GM19438 (cell line): ENCODE results near the gene CMPK2.
"Not testable (repeated sequence)": the region's sequence is repeated elsewhere in the genome, so short reads cannot be mapped to it uniquely, and the experiment has no call there.

Source experiments
- ATAC-seq: cut with Tn5 transposase; IDR thresholded peaks from one replicate; pipeline ENCODE4 v1.9.1; 2021; ENCODE audit warnings: low read depth; ENCODE audit not compliant: unreplicated experiment

Gene CMPK2, protein sequence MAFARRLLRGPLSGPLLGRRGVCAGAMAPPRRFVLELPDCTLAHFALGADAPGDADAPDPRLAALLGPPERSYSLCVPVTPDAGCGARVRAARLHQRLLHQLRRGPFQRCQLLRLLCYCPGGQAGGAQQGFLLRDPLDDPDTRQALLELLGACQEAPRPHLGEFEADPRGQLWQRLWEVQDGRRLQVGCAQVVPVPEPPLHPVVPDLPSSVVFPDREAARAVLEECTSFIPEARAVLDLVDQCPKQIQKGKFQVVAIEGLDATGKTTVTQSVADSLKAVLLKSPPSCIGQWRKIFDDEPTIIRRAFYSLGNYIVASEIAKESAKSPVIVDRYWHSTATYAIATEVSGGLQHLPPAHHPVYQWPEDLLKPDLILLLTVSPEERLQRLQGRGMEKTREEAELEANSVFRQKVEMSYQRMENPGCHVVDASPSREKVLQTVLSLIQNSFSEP

DNA sequence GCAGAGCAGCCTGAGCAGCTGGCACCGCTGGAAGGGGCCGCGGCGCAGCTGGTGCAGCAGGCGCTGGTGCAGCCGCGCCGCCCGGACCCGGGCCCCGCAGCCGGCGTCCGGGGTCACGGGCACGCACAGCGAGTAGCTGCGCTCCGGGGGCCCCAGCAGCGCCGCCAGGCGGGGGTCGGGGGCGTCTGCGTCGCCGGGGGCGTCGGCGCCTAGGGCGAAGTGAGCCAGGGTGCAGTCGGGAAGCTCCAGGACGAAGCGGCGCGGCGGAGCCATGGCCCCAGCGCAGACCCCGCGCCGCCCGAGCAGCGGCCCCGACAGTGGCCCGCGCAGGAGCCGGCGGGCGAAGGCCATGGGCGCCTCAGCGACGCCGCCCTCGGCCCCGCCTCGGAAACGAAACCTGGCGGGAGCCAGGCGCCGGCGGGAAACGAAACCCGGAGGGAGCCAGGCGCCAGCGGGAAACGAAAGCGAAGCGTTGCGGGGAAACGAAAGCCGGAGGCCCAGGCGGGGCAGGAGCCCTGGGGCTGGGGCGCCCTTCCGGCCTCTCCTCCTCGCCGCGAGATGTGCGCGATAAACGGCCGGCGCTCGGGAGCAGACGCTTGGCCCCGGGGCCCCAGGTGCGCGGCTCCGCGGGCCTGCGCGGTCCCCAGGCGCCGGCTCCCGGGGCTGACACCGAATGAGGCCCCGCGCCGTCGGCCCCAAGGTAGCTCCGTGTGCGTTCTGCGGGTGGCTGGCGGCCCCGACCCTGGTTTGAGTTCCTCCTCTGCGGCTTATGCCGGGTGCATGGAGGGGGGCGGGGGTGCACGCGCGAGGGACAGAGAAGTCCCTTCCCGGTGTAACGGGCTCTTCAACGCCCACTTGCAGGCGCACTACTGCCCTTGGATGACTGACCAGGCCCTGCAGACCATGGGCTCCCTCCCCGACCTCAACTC is at the start of gene CMPK2:
TSS of gene CMPK2 (minus strand) at position 562 of the 929 bp plus-strand sequence. CDS start at position 351, 211 bp downstream.
- ATAC-seq, result peak; percentile 77

DNA sequence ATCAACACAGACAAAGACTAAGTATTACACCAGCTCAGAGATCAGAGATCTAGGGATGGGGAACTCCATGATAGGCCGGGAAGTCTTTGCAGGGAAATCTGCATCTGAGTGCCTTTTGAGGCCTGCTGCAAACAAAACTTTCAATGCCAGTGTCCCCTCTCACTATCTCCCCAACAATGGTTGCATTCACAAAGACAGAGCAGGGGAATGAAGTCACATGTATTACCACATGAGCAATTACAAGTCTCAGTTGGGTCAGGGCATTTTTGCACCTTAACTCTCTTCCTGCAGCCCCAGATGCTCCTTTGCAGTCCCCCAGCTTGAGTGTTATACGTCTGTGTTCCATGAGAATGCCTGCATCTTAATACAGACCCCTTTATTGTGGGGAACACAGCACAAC is 49.7 kb upstream of the CMPK2 start:
- no peak for ATAC-seq

DNA sequence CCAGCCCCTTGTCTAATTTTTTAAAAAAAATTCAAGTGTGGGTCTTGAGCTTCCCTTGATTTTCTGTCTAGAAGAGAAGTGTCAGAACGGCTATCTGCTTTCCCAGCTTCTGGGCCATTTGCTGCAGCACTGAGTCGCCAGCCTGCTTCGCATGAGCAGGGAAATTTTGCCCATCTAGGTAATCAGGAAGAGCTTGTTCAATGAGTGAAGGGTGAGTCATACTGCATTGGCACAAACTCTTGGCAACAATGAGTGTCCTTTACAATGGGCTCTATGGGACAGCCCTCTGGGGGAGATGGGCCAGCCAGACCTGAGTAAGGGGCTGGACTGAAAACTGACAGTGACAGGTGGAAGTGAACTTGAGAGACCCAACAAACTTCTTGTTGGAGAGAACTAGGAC is 49.1 kb upstream of the CMPK2 start:
- no peak for ATAC-seq

DNA sequence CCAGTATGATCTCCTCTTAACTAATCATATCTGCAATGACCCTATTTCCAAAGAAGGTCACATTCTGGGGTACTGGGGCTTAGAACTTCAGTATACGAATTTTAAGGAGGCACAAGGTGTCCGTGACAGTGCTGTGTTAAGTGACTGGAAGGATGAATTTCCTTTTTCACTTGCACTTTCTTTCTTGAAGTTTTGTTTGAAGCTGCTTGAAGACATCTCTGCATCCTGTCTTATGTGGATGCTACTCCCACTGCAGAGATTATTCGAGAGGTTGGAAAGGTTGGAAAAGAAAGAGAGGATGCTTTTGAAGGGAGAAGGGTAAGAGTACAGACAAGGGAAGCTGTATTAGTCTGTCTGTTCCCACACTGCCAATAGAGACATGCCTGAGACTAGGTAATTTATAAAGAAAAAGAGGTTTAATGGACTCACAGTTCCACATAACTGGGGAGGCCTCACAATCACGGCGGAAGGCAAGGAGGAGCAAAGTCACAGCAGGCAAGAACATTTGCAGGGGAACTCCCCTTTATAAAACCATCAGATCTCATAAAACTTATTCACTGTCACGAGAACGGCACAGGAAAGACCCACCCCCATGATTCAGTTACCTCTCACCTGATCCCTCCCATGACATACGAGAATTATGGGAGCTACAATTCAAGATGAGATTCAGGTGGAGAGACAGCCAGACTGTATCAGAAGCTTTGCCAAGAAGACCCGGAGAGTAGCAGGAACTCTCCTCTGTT is 47.9 kb upstream of the CMPK2 start:
- no peak for ATAC-seq

DNA sequence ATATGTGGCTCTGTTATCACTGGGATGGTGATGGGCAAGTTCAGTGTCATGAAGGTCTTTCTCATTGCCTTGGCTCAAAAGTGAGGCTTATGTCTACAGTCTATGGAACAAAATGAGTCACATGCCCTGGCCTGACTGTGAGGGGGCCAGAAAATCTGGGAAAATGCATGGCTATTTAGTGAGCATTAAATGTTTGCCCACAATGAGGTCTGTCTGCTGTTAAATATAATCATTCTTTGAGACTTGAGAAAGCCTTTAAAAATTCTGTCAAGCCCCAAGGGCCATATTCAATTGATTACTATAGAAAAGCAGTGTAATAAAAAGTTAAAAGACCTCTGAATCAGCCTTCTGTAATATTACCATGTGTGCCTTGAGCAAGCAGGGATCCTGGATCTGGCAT is 46.0 kb upstream of the CMPK2 start:
- no peak for ATAC-seq

DNA sequence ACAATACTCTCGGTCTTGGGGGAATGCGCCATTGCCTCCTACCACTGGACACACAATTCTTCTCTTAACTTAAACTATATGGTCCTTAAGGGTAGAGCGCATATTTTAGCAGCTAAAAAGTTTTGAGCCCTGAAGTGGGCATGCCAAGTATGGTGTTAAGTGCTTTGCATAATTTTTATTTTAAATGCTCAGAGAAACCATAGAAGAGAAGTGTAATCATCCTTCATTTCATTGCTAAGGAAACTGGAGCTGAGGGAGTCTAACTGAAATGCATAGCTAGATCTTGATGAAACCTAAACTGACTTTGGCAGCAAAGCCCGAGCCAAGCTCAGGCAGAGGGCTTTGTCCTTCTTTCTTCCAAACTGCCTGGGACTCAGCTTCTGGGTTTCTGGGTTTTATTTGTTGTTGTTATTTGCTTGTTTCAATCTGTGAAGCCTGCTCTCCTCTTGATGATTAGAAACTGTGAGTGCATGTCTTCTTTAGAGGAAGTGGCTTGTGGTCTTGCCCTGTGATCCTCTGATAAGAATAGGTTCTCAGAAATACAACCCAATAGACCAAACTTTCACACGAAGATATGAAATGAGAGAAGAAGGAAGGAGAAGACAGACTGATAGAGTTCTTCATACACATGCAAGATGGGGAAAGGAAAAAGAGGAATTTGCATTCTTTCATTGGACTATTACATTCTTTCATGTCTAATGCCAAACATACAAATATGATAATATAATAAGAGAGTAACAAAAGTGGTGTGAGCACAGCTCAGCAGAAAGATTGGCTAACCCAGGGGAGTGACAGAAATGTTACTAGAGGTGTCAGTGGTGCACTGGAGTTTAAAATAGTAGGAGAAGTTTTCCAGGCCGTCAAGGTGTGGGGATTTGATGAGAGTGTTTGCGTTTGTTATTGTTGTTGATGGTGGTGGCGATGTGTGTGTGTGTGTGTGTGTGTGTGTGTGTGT is 44.0 kb upstream of the CMPK2 start:
- peak; percentile 97 for ATAC-seq

DNA sequence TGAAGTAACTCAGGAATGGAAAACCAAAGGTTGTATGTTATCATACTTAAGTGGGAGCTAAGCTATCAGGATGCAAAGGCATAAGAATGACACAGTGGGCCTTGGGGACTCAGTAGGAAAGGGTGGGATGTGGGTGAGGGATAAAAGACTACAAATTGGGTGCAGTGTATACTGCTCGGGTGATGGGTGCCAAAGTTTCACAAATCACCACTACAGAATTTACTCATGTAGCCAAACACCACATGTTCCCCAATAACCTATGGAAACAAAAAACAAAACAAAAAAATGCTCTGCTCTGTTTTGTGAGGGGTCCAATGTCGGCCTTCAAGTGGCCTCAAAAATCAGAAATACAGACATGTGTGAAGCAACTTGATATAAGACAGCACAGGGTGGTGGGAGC is 42.6 kb upstream of the CMPK2 start:
- ATAC-seq, result no peak

DNA sequence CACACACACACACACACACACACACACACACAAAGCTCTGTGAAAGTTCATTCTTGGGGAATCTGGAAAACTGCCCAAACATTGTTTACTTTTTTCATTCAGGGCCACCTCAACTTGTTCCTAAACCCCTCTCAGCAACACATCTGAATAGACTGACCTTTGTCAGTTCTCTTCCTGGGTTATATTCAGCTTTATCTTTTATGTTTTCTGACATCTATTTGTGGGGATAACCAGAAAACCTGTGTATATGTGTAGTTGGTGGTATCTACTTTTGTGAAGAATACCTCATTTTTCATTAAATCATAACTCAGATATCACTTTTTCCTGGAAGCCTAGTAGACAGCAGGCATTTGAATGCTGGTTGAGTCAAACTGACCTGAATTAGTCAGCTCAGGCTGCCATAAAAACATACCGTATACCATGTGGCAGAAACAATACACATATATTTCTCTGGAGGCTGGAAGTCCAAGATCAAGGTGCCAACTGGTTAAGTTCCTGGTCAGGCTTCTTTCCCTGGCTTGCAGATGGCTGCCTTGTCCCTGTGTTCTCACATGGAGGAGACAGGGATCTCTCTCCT is 40.5 kb upstream of the CMPK2 start:
- ATAC-seq, result no peak

DNA sequence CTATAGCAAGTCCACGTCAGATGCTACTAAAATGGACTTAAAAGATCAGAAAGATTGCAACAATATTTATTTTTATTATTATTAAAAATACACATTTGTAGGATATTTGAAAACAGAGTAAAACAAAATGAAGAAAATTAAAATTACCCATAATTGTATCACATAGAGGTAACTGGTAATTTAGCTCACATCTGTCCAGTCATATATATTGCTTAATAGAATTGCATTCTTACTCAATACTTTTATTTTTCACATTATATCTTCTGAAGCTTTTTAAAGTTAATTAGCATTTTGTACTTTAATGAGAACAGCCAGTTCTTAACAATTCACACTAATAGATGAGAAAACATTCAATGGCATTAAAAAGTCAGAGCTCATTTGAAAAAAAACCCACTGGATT is 40.0 kb upstream of the CMPK2 start:
- no peak for ATAC-seq

DNA sequence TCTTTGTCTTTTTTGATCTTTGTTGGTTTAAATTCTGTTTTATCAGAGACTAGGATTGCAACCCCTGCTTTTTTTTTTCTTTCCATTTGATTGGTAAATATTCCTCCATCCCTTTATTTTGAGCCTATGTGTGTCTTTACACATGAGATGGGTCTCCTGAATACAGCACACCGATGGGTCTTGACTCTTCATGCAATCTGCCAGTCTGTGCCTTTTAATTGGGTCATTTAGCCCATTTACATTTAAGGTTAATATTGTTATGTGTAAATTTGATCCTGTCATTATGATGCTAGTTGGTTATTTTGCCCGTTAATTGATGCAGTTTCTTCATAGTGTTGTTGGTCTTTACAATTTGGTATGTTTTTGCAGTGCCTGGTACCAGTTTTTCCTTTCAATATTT is 36.9 kb upstream of the CMPK2 start:
- ATAC-seq, result not testable (repeated sequence)

DNA sequence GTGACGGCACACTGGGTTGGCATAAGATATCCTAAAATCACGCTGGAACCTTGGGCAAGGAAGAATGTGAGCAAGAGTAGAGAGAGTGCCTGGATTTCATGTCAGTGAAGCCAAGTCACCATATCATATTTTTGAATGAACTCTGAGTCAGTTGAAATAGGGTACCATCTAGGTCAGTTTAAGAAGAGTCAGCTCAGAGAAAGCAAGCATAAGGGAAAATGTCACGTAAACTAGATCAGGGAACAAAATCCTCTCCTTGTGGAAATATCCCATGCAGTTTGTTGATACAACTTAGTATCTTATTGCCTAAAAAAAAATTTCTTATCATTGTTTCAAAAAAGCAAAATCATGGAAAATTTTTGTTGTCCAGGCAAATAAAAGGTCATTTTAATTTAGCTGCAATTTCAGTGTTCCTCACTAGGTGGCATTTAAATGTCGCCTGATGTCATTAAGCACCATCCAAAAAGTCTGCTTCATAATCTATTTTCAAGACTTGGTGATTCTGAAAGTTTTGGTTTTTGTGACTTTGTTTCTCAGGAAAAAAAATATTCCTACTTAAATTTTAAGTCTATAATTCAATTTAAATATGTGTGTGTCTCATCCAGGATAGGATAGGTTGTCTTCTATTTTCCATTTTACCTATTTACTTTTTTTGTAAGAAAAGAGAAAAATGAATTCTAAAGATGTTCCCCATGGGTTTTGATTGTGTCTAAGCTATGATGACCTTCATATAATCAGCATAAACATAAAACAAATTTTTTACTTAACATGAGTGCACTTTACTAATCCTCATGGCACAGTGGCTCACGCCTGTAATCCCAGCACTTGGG is 31.4 kb upstream of the CMPK2 start:
- no peak for ATAC-seq

DNA sequence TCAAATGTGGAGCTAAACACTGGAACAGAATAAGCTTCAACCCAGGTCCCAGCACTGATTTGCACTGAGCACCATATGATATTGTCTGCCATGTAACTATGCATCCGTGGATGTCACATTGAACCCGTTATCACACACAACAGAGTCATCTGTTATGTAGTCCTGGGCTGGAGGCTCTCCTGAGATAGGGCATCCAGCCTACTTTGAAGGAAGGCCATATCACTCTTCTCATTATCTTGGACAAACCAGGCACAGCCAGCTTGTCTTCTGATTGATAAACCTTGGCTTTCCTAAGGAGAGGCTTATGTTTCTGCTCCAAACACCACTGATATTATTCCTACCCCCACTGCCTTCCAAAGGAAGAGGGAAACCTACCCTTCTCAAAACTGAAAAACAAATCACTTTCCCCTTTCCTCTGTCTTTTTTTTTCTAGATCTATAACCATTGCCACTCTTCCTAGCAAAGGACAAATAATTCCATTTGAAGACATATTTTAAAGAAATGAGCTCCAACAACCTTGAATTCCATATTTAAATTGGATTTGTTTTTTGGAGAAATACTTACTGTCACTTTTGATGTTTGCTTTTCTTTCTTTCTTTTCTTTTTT is 28.3 kb upstream of the CMPK2 start:
- ATAC-seq, result no peak

DNA sequence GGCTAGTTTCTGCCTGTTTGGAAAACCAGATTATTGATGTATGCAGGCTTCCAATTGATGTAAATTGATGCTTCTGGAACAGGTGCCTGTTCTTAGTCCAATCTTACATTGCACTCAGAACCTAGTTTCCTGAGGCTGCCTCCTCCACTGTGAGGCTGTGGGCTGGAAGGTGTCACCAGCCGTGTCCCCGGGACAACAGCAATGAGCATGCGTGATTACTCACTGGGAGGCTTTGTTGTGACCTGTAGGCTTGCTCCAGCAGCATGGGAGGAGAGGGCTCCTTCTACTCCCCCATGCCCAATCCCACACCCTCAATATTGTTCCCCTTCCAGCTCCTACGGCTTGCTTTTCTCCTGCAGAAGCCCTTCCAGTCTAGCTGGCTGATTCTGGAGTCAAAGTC is 23.0 kb upstream of the CMPK2 start:
- no peak for ATAC-seq

DNA sequence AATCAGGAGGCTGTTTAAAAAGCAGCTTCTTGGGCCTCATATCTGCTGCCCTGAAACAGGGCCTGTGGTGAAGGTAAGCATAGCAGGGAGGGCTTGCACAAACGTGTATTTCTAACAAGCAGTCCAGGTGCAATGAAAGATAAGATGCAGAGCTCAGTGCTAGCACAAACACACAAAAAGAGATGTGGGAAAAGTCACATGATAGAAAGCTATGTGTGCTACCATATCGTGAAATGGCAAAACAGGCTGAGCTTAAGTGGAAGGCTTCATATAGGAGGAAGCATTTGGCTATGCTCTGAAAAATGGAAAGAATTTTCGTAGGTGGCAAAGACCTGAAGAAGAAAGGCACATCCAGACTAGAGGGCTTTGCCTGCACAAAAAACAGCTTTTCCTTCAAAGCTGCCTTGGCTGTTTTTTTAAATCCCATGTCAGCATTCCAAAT is 22.1 kb upstream of the CMPK2 start:
- no peak for ATAC-seq

DNA sequence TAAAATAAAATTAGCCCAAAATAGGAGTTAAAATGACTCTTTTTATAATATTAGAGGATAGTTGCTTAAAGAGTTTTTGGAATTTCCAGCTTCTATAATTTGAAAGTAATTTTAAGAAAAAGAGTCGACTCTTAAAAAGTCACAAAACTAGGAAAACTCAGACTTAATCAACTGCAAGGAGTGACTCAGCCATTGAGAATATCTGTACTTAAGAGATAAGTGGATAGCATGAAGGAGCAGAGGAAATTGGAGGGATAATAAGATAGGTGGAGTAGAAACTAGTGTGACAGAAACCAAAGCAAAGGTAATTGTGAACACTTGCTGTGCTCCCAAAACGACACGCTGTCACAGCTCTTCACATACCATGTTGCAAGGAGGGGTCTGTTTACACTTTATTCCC is 20.3 kb upstream of the CMPK2 start:
- no peak for ATAC-seq

DNA sequence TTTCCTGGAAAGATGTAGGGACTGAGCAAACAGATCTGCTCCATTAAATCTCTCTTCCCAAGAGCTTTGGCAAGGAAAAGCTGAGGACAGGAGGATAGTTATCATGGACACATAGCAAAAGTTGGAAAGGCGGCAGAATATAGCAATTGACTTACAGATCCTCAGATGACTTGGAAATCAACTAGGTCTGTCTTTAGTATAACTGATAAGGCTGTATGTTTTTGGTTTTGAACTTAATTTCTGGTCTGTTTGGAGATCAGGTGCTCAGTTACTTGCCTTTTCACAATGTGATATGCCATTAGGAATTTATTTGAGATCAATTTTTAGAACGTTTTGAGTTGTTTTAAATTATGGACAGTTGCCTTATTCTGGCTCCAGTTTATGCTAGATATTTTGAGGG is 19.8 kb upstream of the CMPK2 start:
- ATAC-seq, result no peak

DNA sequence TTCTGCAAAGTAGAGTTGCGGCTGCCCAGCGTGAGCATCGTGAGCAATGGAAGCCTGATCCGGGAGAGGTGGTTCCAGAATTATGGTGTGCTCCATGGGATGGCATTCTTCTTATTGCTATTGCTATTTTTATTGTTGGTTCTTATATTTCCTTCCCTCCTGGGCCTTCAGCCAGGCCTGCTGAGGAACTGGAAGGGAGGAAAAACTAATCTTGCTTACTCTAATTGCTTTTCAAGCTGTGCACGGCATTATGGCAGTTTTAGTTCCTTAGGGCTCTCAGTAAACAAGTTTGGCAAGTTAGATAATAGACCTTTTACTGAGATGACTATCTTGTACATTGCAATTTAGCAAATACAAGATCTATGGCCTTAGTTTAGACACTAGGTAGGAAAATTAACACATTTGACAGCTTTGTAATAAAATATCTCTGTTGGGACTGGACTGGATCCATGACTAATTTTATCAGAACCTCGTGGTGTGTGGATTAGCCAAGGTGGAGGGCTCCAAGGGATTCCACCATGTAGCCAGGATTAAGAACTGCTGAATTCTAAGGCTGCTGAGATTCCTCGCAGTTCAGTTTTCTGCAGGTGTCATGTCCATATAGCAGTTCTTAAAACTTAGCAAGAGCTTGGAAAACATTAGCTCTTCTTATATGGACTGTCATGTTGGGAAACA is 17.9 kb upstream of the CMPK2 start:
- no peak for ATAC-seq

DNA sequence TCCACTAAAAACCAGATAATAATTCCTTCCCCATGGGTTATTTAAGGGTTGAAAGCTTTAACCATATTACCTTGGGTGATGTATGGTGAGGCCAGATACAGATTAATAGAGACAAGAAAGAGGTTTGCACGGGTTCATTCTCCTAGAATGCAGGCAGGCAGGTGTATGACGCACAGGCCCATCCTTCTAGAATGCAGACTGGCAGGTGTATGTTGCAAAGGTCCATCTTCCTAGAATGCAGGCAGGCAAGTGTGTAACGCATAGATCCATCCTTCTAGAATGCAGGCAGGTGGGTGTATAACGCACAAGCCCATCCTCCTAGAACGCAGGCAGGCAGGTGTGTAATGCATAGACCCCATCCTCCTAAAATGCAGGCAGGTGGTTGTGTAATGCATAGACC is 15.8 kb upstream of the CMPK2 start:
- no peak for ATAC-seq
